OCI-LY1 (cell line): ENCODE measurements around the gene SELENOI.

Experiments used
- CTCF ChIP-seq: fragments of 200-600 bp; sonication (generic), shearing (Covaris generic); IDR thresholded peaks from 2 replicates; pipeline ENCODE4 v1.5.1; 2017; ENCODE audit warnings: mild to moderate bottlenecking, antibody characterized with exemption, low read length, moderate library complexity, mixed read lengths
- EZH2 ChIP-seq: fragments of 200-600 bp; sonication (generic), shearing (Covaris generic); IDR thresholded peaks from 2 replicates; pipeline ENCODE4 v1.8.0; 2017; ENCODE audit warnings: borderline replicate concordance, mixed run types, mild to moderate bottlenecking, antibody characterized with exemption, low read length, moderate library complexity, mixed read lengths

DNA sequence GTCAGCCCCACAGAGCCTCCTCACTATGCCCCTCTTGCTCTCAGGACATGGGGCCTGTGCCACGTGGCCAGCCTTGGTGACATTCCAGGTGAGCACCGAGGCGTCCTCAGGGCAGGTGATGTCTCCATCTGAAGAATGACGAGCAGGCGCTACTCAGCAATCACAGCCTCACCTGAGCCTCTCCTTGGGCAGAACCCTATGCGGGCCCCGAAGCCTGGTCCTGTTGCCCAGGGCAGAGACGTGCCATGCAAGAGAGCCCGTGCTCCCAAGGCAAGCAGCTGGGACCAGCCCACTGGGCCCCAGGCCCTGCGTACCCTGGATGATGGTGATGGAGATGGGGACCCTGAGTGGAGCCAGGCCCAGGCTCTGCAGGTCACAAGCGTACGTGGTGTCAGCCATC, 32.5 kb upstream of the SELENOI start:
- TF ChIP-seq EZH2: no peak
- no peak for TF ChIP-seq CTCF
